HEK293 (cell line): Measurements from ENCODE around the gene PLPP7.

Source experiments
- CTCF ChIA-PET: fragments of 350-600 bp; formaldehyde crosslinking; extraction: SDS; loops from one replicate; lab custom pipeline; 2021; ENCODE audit warnings: antibody characterized with exemption; lab: Yijun Ruan, JAX
- POLR2A ChIA-PET: fragments of 300-600 bp; formaldehyde crosslinking; extraction: SDS; loops from one replicate; lab custom pipeline; 2020; ENCODE audit warnings: antibody characterized with exemption, inconsistent platforms; lab: Yijun Ruan, JAX
- H3K27ac ChIP-seq: fragments of 200-500 bp; sonication (Bioruptor generic); 2 replicates; pipeline ENCODE4 v1.5.1; 2014; ENCODE audit warnings: low read depth, low read length, control low read depth, inconsistent platforms; ENCODE audit errors: extremely low read depth
- H3K36me3 ChIP-seq, 2 experiments: fragments of 200-500 bp in 1 of 2; sonication (Bioruptor generic) in 1 of 2; 1 replicate in 1 of 2; 2 replicates in 1 of 2; pipeline ENCODE4 v1.5.1; 2014 to 2017; ENCODE audit warnings: inconsistent platforms in 2 of 2, low read length in 2 of 2; ENCODE audit not compliant: control insufficient read depth in 2 of 2, insufficient read depth in 1 of 2
- H3K4me1 ChIP-seq: fragments of 200-500 bp; sonication (Bioruptor generic); 2 replicates; pipeline ENCODE4 v1.5.1; 2014; ENCODE audit warnings: mild to moderate bottlenecking, low read length, inconsistent platforms; ENCODE audit not compliant: control insufficient read depth, insufficient read depth
- H3K4me3 ChIP-seq: 2 replicates; pipeline ENCODE4 v1.5.1; 2011; ENCODE audit warnings: low read depth, mild to moderate bottlenecking, control low read depth, low read length, moderate library complexity
- H3K9me3 ChIP-seq: fragments of 200-500 bp; sonication (Bioruptor generic); 2 replicates; pipeline ENCODE4 v1.5.1; 2014; ENCODE audit warnings: low read depth, low read length, inconsistent platforms; ENCODE audit not compliant: control insufficient read depth, insufficient read depth
- HOXC10 ChIP-seq: sonication (generic); formaldehyde crosslinking; IDR thresholded peaks from 2 replicates; pipeline ENCODE4 v1.8.1; 2023; ENCODE audit warnings: mild to moderate bottlenecking, missing genetic modification reagents
- SETDB1 ChIP-seq: IDR thresholded peaks from one replicate; pipeline ENCODE4 v1.6.1; 2017; ENCODE audit warnings: mild to moderate bottlenecking, low read length, moderate library complexity, mixed read lengths; ENCODE audit not compliant: insufficient read length
- YY2 ChIP-seq: fragments of 450-650 bp; formaldehyde crosslinking; IDR thresholded peaks from 2 replicates; pipeline ENCODE4 v1.5.1; 2016; ENCODE audit warnings: missing biosample characterization, missing genetic modification characterization
- ZFHX2 ChIP-seq: fragments of 450-650 bp; formaldehyde crosslinking; conservative IDR thresholded peaks from 2 replicates; pipeline ENCODE4 v1.5.1; 2016; ENCODE audit warnings: missing biosample characterization, missing genetic modification characterization
- ZFP69B ChIP-seq: fragments of 450-650 bp; formaldehyde crosslinking; IDR thresholded peaks from 2 replicates; pipeline ENCODE4 v1.5.1; 2016; ENCODE audit warnings: missing biosample characterization, missing genetic modification characterization
- ZNF138 ChIP-seq: fragments of 450-650 bp; formaldehyde crosslinking; IDR thresholded peaks from 2 replicates; pipeline ENCODE4 v1.5.1; 2016; ENCODE audit warnings: missing biosample characterization, missing genetic modification characterization, borderline replicate concordance
- ZNF140 ChIP-seq: fragments of 450-650 bp; formaldehyde crosslinking; IDR thresholded peaks from 2 replicates; pipeline ENCODE4 v1.5.1; 2016; ENCODE audit warnings: missing biosample characterization, missing genetic modification characterization
- ZNF214 ChIP-seq: fragments of 450-650 bp; formaldehyde crosslinking; IDR thresholded peaks from 2 replicates; pipeline ENCODE4 v1.5.1; 2017; ENCODE audit warnings: missing biosample characterization, mild to moderate bottlenecking, missing genetic modification characterization, borderline replicate concordance
- ZNF24 ChIP-seq: fragments of 450-650 bp; formaldehyde crosslinking; IDR thresholded peaks from 2 replicates; pipeline ENCODE4 v1.5.1; 2016; ENCODE audit warnings: missing biosample characterization, missing genetic modification characterization
- ZNF292 ChIP-seq: fragments of 450-650 bp; formaldehyde crosslinking; IDR thresholded peaks from 2 replicates; pipeline ENCODE4 v1.5.1; 2016; ENCODE audit warnings: low read depth, missing biosample characterization, missing genetic modification characterization, borderline replicate concordance
- ZNF501 ChIP-seq: fragments of 450-650 bp; formaldehyde crosslinking; IDR thresholded peaks from 2 replicates; pipeline ENCODE4 v1.5.1; 2016; ENCODE audit warnings: missing biosample characterization, missing genetic modification characterization
- ZNF510 ChIP-seq: fragments of 450-650 bp; formaldehyde crosslinking; IDR thresholded peaks from 2 replicates; pipeline ENCODE4 v1.5.1; 2018; ENCODE audit warnings: mild to moderate bottlenecking, missing genetic modification characterization, missing biosample characterization; ENCODE audit not compliant: insufficient replicate concordance
- ZNF560 ChIP-seq: fragments of 450-650 bp; formaldehyde crosslinking; IDR thresholded peaks from 2 replicates; pipeline ENCODE4 v1.5.1; 2017; ENCODE audit warnings: missing biosample characterization, missing genetic modification characterization, borderline replicate concordance
- ZNF626 ChIP-seq: fragments of 450-650 bp; sonication (Bioruptor Pico); formaldehyde crosslinking; IDR thresholded peaks from 2 replicates; pipeline ENCODE4 v1.5.1; 2018; ENCODE audit warnings: missing biosample characterization, missing genetic modification characterization, inconsistent platforms
- ZSCAN30 ChIP-seq: fragments of 450-650 bp; IDR thresholded peaks from 2 replicates; pipeline ENCODE4 v1.5.1; 2018; ENCODE audit warnings: missing biosample characterization, mild to moderate bottlenecking, missing genetic modification characterization, moderate library complexity
- TF ChIP-seq, protein P1 (sequence below): fragments of 450-650 bp; formaldehyde crosslinking; IDR thresholded peaks from 2 replicates; pipeline ENCODE4 v1.5.1; 2016; ENCODE audit warnings: missing biosample characterization, missing genetic modification characterization, borderline replicate concordance
- TF ChIP-seq, protein P2 (sequence below): fragments of 450-650 bp; formaldehyde crosslinking; IDR thresholded peaks from 2 replicates; pipeline ENCODE4 v1.5.1; 2016; ENCODE audit warnings: missing biosample characterization, missing genetic modification characterization
- TF ChIP-seq, protein P3 (sequence below): fragments of 450-650 bp; formaldehyde crosslinking; IDR thresholded peaks from 2 replicates; pipeline ENCODE4 v1.5.1; 2016; ENCODE audit warnings: missing biosample characterization, missing genetic modification characterization
- TF ChIP-seq, protein P4 (sequence below): fragments of 450-650 bp; formaldehyde crosslinking; IDR thresholded peaks from 2 replicates; pipeline ENCODE4 v1.5.1; 2017; ENCODE audit warnings: missing biosample characterization, missing genetic modification characterization
- TF ChIP-seq, protein P5 (sequence below): fragments of 450-650 bp; formaldehyde crosslinking; IDR thresholded peaks from 2 replicates; pipeline ENCODE4 v1.5.1; 2016; ENCODE audit warnings: missing biosample characterization, missing genetic modification characterization

Gene PLPP7

DNA sequence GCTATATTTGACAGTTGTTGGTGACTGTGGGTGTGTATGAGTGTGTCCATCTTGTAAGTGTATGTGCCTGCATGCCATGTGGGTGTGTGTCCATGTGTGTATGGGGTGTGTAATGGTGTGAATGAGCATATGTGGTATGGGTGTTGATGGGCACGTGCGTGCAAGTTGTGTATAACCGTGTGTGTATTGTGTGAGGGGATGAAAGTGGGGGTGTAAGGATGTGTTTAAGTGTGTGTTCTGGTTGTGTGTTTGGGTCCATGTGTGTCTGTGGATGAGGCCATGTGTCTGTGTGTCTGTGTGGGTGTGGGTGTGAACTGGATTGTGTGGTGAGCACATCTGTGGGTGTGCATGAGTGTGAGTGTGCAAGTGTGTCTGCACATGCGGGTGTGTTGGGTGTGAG lies 7.3 kb upstream of the PLPP7 start (continued):
- TF ChIP-seq ZFHX2 (tag by site-specific recombination) (peak; percentile 93), ZNF626 (tag by site-specific recombination) (no peak), ZNF24 (tag by site-specific recombination) (no peak)
- TF ChIP-seq, protein P1, sequence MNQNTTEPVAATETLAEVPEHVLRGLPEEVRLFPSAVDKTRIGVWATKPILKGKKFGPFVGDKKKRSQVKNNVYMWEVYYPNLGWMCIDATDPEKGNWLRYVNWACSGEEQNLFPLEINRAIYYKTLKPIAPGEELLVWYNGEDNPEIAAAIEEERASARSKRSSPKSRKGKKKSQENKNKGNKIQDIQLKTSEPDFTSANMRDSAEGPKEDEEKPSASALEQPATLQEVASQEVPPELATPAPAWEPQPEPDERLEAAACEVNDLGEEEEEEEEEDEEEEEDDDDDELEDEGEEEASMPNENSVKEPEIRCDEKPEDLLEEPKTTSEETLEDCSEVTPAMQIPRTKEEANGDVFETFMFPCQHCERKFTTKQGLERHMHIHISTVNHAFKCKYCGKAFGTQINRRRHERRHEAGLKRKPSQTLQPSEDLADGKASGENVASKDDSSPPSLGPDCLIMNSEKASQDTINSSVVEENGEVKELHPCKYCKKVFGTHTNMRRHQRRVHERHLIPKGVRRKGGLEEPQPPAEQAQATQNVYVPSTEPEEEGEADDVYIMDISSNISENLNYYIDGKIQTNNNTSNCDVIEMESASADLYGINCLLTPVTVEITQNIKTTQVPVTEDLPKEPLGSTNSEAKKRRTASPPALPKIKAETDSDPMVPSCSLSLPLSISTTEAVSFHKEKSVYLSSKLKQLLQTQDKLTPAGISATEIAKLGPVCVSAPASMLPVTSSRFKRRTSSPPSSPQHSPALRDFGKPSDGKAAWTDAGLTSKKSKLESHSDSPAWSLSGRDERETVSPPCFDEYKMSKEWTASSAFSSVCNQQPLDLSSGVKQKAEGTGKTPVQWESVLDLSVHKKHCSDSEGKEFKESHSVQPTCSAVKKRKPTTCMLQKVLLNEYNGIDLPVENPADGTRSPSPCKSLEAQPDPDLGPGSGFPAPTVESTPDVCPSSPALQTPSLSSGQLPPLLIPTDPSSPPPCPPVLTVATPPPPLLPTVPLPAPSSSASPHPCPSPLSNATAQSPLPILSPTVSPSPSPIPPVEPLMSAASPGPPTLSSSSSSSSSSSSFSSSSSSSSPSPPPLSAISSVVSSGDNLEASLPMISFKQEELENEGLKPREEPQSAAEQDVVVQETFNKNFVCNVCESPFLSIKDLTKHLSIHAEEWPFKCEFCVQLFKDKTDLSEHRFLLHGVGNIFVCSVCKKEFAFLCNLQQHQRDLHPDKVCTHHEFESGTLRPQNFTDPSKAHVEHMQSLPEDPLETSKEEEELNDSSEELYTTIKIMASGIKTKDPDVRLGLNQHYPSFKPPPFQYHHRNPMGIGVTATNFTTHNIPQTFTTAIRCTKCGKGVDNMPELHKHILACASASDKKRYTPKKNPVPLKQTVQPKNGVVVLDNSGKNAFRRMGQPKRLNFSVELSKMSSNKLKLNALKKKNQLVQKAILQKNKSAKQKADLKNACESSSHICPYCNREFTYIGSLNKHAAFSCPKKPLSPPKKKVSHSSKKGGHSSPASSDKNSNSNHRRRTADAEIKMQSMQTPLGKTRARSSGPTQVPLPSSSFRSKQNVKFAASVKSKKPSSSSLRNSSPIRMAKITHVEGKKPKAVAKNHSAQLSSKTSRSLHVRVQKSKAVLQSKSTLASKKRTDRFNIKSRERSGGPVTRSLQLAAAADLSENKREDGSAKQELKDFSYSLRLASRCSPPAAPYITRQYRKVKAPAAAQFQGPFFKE (tag by site-specific recombination), result no peak
- TF ChIP-seq, all 188 proteins: peak for 10

DNA sequence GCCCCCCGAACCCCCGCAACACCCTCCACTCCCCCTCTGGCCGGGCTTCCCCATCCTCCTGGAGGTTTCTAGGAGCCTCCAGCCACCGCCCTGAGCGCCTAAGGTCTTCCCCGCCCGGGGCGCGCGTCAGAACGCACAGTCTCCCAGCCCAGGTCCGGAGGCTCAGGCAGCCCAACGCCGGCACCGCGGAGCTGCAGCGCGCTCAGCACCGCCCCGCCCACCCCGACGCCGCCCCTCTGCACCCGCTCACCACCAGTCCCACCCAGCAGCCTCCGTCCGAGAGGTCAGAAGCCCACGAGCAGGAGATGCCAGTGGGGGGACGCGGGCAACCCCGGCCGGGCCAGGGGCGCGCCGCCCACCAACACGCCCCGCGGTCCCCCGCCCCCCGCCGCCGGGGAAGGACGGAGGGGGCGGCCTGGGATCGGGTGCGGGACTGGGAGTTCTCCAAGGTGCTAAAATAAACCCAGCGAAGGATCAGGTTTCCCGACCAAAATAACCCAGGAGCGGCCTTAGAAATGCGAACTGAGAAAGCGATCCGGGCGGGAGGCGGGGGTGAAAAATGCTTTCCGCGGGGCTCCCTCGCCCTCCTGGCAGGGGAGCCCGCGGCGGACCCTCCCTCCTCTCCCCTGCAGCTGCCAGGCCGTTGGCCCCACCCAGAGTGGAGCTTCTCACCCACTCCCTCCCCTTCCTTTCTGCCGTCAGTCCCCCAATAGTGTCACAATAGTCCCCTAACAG lies 6.7 kb upstream of the PLPP7 start:
- H3K27ac ChIP-seq, result no peak overlapping the region
- TF ChIP-seq ZNF510, result no peak
- no peak for TF ChIP-seq ZNF214 (tag by site-specific recombination)
- TF ChIP-seq YY2 (tag by site-specific recombination), result no peak
- TF ChIP-seq, protein P2, sequence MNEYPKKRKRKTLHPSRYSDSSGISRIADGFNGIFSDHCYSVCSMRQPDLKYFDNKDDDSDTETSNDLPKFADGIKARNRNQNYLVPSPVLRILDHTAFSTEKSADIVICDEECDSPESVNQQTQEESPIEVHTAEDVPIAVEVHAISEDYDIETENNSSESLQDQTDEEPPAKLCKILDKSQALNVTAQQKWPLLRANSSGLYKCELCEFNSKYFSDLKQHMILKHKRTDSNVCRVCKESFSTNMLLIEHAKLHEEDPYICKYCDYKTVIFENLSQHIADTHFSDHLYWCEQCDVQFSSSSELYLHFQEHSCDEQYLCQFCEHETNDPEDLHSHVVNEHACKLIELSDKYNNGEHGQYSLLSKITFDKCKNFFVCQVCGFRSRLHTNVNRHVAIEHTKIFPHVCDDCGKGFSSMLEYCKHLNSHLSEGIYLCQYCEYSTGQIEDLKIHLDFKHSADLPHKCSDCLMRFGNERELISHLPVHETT (tag by site-specific recombination), result no peak
- no peak for TF ChIP-seq SETDB1
- no peak for TF ChIP-seq ZNF501 (tag by site-specific recombination)
- TF ChIP-seq, protein P3, sequence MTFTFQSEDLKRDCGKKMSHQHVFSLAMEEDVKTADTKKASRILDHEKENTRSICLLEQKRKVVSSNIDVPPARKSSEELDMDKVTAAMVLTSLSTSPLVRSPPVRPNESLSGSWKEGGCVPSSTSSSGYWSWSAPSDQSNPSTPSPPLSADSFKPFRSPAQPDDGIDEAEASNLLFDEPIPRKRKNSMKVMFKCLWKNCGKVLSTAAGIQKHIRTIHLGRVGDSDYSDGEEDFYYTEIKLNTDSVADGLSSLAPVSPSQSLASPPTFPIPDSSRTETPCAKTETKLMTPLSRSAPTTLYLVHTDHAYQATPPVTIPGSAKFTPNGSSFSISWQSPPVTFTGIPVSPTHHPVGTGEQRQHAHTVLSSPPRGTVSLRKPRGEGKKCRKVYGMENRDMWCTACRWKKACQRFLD, result no peak
- TF ChIP-seq ZNF24 (tag by site-specific recombination), result no peak
- no peak for TF ChIP-seq ZNF138 (tag by site-specific recombination)
- TF ChIP-seq ZFP69B, result no peak
- peak; percentile 60 for TF ChIP-seq ZFHX2 (tag by site-specific recombination)
- no peak for TF ChIP-seq HOXC10 (CRISPR knock-in tag)
- TF ChIP-seq ZNF140 (tag by site-specific recombination), result no peak
- TF ChIP-seq ZSCAN30 (tag by site-specific recombination), result peak; percentile 50; the same call in 1 of the 2 replicates
- TF ChIP-seq, protein P4, sequence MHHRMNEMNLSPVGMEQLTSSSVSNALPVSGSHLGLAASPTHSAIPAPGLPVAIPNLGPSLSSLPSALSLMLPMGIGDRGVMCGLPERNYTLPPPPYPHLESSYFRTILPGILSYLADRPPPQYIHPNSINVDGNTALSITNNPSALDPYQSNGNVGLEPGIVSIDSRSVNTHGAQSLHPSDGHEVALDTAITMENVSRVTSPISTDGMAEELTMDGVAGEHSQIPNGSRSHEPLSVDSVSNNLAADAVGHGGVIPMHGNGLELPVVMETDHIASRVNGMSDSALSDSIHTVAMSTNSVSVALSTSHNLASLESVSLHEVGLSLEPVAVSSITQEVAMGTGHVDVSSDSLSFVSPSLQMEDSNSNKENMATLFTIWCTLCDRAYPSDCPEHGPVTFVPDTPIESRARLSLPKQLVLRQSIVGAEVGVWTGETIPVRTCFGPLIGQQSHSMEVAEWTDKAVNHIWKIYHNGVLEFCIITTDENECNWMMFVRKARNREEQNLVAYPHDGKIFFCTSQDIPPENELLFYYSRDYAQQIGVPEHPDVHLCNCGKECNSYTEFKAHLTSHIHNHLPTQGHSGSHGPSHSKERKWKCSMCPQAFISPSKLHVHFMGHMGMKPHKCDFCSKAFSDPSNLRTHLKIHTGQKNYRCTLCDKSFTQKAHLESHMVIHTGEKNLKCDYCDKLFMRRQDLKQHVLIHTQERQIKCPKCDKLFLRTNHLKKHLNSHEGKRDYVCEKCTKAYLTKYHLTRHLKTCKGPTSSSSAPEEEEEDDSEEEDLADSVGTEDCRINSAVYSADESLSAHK (tag by site-specific recombination), result peak; percentile 86
- TF ChIP-seq ZNF292, result no peak
- TF ChIP-seq, protein P5, sequence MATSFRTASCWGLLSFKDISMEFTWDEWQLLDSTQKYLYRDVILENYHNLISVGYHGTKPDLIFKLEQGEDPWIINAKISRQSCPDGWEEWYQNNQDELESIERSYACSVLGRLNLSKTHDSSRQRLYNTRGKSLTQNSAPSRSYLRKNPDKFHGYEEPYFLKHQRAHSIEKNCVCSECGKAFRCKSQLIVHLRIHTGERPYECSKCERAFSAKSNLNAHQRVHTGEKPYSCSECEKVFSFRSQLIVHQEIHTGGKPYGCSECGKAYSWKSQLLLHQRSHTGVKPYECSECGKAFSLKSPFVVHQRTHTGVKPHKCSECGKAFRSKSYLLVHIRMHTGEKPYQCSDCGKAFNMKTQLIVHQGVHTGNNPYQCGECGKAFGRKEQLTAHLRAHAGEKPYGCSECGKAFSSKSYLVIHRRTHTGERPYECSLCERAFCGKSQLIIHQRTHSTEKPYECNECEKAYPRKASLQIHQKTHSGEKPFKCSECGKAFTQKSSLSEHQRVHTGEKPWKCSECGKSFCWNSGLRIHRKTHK (tag by site-specific recombination), result no peak
- TF ChIP-seq ZNF560 (tag by site-specific recombination), result no peak

More for the DNA sequence above, 6.7 kb upstream of the PLPP7 start:
- H3K9me3 ChIP-seq, result no peaks in the 10 kb centered on the region
- ChIA-PET POLR2A (no interaction called here), CTCF (interaction anchor here (0.5 to 1.2 kb wide), 4 partner anchors 30 to 105 kb away, joined by 3 to 6 read pairs (median 4); no protein-coding TSS in a partner anchor)
- peak overlapping the region; percentile 22 for H3K4me3 ChIP-seq
- no peaks in the 10 kb centered on the region for H3K4me1 ChIP-seq
- no peaks in the 10 kb centered on the region for H3K36me3 ChIP-seq
